ENCODE results near the gene WBP2NL.

DNA sequence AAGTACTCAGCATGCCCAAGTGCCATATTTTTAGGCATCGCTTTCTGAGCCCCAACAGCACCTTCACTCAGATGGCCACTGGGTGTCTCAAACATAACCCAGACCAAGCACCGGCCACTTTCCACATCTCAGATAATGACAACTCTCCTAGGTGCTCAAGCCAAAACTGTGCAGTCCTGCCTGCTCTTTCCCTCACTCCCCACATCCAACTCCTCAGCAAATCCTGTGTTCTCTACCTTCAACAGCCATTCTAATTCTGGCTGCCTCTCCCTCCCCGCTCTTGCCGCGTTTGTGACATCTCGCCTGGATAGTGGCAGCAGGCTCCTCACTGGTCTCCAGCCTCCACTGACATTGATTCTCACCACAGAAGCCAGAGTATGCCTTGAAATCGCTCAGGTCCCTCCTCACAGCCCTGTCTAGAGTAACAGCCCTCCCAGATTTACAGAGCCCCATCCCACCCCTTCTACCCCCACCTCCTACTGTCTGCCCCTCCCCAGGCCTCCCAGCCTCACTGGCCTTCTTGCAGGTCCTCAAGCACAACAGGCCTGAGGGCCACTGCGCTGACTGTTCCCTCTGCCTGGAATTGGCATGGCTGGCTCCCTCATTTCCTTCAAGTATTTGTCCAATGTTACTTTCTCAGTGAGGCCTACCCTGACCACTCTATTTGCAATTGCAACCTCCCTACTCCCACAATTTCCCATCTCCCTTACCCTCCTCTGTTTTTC is 74.2 kb downstream of the WBP2NL start:
- TF ChIP-seq TAF1 (IDR thresholded peaks at IDR 0.05; ENCODE audit: low read depth, low read length), result no peak
- TF ChIP-seq SP1 (IDR thresholded peaks at IDR 0.05; ENCODE audit: low read depth, low read length), result no peak
- TF ChIP-seq CEBPB (IDR thresholded peaks at IDR 0.05; ENCODE audit: low read depth, low read length), result no peak
- TF ChIP-seq, protein P1, sequence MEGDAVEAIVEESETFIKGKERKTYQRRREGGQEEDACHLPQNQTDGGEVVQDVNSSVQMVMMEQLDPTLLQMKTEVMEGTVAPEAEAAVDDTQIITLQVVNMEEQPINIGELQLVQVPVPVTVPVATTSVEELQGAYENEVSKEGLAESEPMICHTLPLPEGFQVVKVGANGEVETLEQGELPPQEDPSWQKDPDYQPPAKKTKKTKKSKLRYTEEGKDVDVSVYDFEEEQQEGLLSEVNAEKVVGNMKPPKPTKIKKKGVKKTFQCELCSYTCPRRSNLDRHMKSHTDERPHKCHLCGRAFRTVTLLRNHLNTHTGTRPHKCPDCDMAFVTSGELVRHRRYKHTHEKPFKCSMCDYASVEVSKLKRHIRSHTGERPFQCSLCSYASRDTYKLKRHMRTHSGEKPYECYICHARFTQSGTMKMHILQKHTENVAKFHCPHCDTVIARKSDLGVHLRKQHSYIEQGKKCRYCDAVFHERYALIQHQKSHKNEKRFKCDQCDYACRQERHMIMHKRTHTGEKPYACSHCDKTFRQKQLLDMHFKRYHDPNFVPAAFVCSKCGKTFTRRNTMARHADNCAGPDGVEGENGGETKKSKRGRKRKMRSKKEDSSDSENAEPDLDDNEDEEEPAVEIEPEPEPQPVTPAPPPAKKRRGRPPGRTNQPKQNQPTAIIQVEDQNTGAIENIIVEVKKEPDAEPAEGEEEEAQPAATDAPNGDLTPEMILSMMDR (IDR thresholded peaks at IDR 0.05; ENCODE audit: control extremely low read depth in 1 of 3, insufficient read depth in 1 of 3, low read depth in 1 of 3, low read length in 3 of 3), result peak; percentile 5 to 29 (median 6); a peak in 2 of 4 replicates
- TF ChIP-seq JUND (IDR thresholded peaks at IDR 0.05; ENCODE audit: low read length), result no peak
- TF ChIP-seq MAFK (IDR thresholded peaks at IDR 0.05; ENCODE audit: low read depth, low read length), result no peak
- TF ChIP-seq EGR1 (IDR thresholded peaks at IDR 0.05; ENCODE audit: borderline replicate concordance, low read depth, low read length), result no peak
- TF ChIP-seq, protein P2, sequence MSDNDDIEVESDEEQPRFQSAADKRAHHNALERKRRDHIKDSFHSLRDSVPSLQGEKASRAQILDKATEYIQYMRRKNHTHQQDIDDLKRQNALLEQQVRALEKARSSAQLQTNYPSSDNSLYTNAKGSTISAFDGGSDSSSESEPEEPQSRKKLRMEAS (IDR thresholded peaks at IDR 0.05), result no peak
- no peak for TF ChIP-seq POLR2A (IDR thresholded peaks at IDR 0.05; ENCODE audit: control extremely low read depth in 1 of 2, low read depth in 2 of 2, low read length in 2 of 2)
- TF ChIP-seq SIN3A (conservative IDR thresholded peaks at IDR 0.05 in 1 of 2, IDR thresholded peaks at IDR 0.05 in 1 of 2; ENCODE audit: low read depth in 1 of 2, low read length in 2 of 2), result no peak
- TF ChIP-seq CREB1 (IDR thresholded peaks at IDR 0.05), result no peak
- TF ChIP-seq EZH2 (IDR thresholded peaks at IDR 0.05; ENCODE audit: low read depth, low read length, severe bottlenecking), result no peak
- TF ChIP-seq POLR2AphosphoS5 (IDR thresholded peaks at IDR 0.05; ENCODE audit: low read depth, low read length), result no peak
- no peak for TF ChIP-seq ZNF274 (IDR thresholded peaks at IDR 0.05; ENCODE audit: borderline replicate concordance, extremely low read depth, low read length)

Measured in H1 (cell line).